HG03135 (cell line): ENCODE data around the gene TNNT3.

ENCODE experiments used
- ATAC-seq: cut with Tn5 transposase; IDR thresholded peaks from one replicate; pipeline ENCODE4 v1.9.1; 2021; ENCODE audit warnings: mild to moderate bottlenecking, moderate library complexity; ENCODE audit not compliant: unreplicated experiment

Gene TNNT3

GRCh38 chr11:1947592-1948237 is 28.2 kb downstream of the TNNT3 start:
- no peak for ATAC-seq

- no peak for ATAC-seq
These were observed 28.9 kb downstream of the TNNT3 start for GRCh38 chr11:1948389-1948788.

- no peak for ATAC-seq
These were observed 29.8 kb downstream of the TNNT3 start for GRCh38 chr11:1949302-1949701.

- no peak for ATAC-seq
These were observed 30.4 kb downstream of the TNNT3 start for GRCh38 chr11:1949922-1950321.

- ATAC-seq = no peak
These were observed 33.4 kb downstream of the TNNT3 start for GRCh38 chr11:1952806-1953482.

GRCh38 chr11:1953489-1954266 is 34.2 kb downstream of the TNNT3 start:
- ATAC-seq = no peak

- no peak for ATAC-seq
These were observed 38.9 kb downstream of the TNNT3 start for GRCh38 chr11:1958367-1958766.

GRCh38 chr11:1959786-1960185 is 40.3 kb downstream of the TNNT3 start:
- no peak for ATAC-seq

- ATAC-seq = no peak
These were observed 44.4 kb downstream of the TNNT3 start for GRCh38 chr11:1963864-1964263.

- no peak for ATAC-seq
These were observed 44.8 kb downstream of the TNNT3 start for GRCh38 chr11:1964348-1964747.

GRCh38 chr11:1964955-1965354 is 45.5 kb downstream of the TNNT3 start:
- ATAC-seq = no peak

- no peak for ATAC-seq
These were observed 47.0 kb downstream of the TNNT3 start for GRCh38 chr11:1966531-1966930.

GRCh38 chr11:1967641-1968225 is 48.2 kb downstream of the TNNT3 start:
- no peak for ATAC-seq

- no peak for ATAC-seq
These were observed 49.0 kb downstream of the TNNT3 start for GRCh38 chr11:1968454-1969002.

- no peak for ATAC-seq
These were observed 49.5 kb downstream of the TNNT3 start for GRCh38 chr11:1969035-1969434.

- no peak for ATAC-seq
These were observed 50.3 kb downstream of the TNNT3 start for GRCh38 chr11:1969776-1970175.

- ATAC-seq = no peak
These were observed 51.5 kb downstream of the TNNT3 start for GRCh38 chr11:1970956-1971355.

GRCh38 chr11:1975185-1975584 is 55.7 kb downstream of the TNNT3 start:
- no peak for ATAC-seq

GRCh38 chr11:1978720-1979473 is 59.4 kb downstream of the TNNT3 start:
- ATAC-seq = no peak

- no peak for ATAC-seq
These were observed 60.1 kb downstream of the TNNT3 start for GRCh38 chr11:1979607-1980006.
